Parathyroid adenoma (tissue), 2 donors: ENCODE data around the gene ZNF462.

ENCODE experiments used
- H2AFZ ChIP-seq: fragments of 300-600 bp; sonication (generic); one replicate; pipeline ENCODE4 v1.7.0; 2017; ENCODE audit warnings: antibody characterized with exemption, mild to moderate bottlenecking
- H3K27ac ChIP-seq: fragments of 300-600 bp; sonication (generic); one replicate; pipeline ENCODE4 v1.7.0; 2017
- H3K27me3 ChIP-seq: fragments of 300-600 bp; sonication (generic); one replicate; pipeline ENCODE4 v1.7.0; 2017; ENCODE audit warnings: low read length; ENCODE audit not compliant: control insufficient read depth, insufficient read depth
- H3K36me3 ChIP-seq: fragments of 300-600 bp; sonication (generic); one replicate; pipeline ENCODE4 v1.7.0; 2017; ENCODE audit warnings: low read length; ENCODE audit not compliant: control insufficient read depth, insufficient read depth
- H3K4me1 ChIP-seq: fragments of 300-600 bp; sonication (generic); one replicate; pipeline ENCODE4 v1.7.0; 2017; ENCODE audit warnings: control low read depth
- H3K4me2 ChIP-seq: fragments of 300-600 bp; sonication (generic); one replicate; pipeline ENCODE4 v1.7.0; 2017; ENCODE audit warnings: low read length
- H3K4me3 ChIP-seq: fragments of 300-600 bp; sonication (generic); one replicate; pipeline ENCODE4 v1.7.0; 2017; ENCODE audit warnings: low read depth, low read length
- H3K79me2 ChIP-seq: fragments of 300-600 bp; sonication (generic); one replicate; pipeline ENCODE4 v1.7.0; 2017; ENCODE audit warnings: control low read depth
- H3K9ac ChIP-seq: fragments of 300-600 bp; sonication (generic); one replicate; pipeline ENCODE4 v1.7.0; 2017; ENCODE audit warnings: mild to moderate bottlenecking
- H3K9me3 ChIP-seq: fragments of 300-600 bp; sonication (generic); one replicate; pipeline ENCODE4 v1.7.0; 2017; ENCODE audit warnings: low read length; ENCODE audit not compliant: control insufficient read depth
- TF ChIP-seq, protein P1 (sequence below): fragments of 300-600 bp; sonication (generic); IDR thresholded peaks from one replicate; pipeline ENCODE4 v1.7.0; 2017; ENCODE audit warnings: antibody characterized with exemption, mild to moderate bottlenecking
- donor health status: primary hyperparathyroidism.

ZNF462 gene

DNA sequence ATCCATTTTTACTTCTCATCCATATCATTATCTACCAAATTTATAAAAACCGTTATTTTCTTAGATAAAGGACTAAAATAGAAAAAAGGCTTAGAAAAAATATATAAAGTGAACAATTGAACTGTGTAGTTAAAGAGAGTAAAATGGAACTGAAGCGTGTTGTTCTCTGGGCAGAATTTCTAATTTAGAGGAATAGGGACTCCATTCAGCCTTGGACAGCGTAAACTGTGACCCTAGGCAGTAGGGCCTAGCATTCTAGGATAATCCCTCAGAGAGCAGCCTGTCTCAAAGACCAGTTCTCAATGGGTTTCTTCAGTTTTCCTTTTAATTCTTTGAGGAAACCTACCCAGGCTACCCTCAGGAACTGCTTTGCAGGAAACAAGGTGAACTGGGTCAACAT lies 11.1 kb downstream of the ZNF462 start:
- Histone ChIP-seq H2AFZ (no peak overlapping the region), H3K27ac (no peak overlapping the region), H3K4me1 (peaks cover 30% of the 10 kb centered on the region), H3K9ac (no peak overlapping the region), H3K79me2 (peaks cover 19% of the 10 kb centered on the region), H3K36me3 (no peaks in the 10 kb centered on the region), H3K4me2 (no peak overlapping the region), H3K27me3 (no peaks in the 10 kb centered on the region), H3K4me3 (no peak overlapping the region), H3K9me3 (no peaks in the 10 kb centered on the region)
- TF ChIP-seq, protein P1, sequence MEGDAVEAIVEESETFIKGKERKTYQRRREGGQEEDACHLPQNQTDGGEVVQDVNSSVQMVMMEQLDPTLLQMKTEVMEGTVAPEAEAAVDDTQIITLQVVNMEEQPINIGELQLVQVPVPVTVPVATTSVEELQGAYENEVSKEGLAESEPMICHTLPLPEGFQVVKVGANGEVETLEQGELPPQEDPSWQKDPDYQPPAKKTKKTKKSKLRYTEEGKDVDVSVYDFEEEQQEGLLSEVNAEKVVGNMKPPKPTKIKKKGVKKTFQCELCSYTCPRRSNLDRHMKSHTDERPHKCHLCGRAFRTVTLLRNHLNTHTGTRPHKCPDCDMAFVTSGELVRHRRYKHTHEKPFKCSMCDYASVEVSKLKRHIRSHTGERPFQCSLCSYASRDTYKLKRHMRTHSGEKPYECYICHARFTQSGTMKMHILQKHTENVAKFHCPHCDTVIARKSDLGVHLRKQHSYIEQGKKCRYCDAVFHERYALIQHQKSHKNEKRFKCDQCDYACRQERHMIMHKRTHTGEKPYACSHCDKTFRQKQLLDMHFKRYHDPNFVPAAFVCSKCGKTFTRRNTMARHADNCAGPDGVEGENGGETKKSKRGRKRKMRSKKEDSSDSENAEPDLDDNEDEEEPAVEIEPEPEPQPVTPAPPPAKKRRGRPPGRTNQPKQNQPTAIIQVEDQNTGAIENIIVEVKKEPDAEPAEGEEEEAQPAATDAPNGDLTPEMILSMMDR: no peak

DNA sequence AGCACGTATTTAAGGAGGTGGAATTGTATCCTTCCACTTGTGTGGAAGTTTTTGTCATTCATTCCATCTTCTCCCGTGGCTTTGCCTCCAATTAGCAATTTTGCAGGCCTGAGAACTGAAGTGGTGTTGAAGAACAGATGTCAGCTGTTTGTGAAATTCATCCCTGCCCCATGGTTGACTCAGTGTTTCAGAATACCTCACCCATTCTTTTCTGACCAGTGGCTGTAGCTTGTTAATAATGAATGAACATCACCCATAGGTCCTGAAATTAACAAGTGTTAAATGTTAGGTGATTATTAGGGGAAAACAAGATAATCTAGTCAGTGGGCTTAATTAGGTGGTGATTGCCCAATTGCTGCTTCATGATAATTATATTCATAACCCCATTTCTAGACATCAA lies 11.7 kb downstream of the ZNF462 start:
- Histone ChIP-seq H3K4me2 (no peak overlapping the region), H3K4me3 (no peak overlapping the region), H3K9me3 (no peaks in the 10 kb centered on the region), H3K27me3 (no peaks in the 10 kb centered on the region), H2AFZ (no peak overlapping the region), H3K9ac (no peak overlapping the region), H3K36me3 (no peaks in the 10 kb centered on the region), H3K27ac (no peak overlapping the region), H3K79me2 (peaks cover 19% of the 10 kb centered on the region), H3K4me1 (peaks cover 34% of the 10 kb centered on the region)
- TF ChIP-seq, protein P1: no peak

DNA sequence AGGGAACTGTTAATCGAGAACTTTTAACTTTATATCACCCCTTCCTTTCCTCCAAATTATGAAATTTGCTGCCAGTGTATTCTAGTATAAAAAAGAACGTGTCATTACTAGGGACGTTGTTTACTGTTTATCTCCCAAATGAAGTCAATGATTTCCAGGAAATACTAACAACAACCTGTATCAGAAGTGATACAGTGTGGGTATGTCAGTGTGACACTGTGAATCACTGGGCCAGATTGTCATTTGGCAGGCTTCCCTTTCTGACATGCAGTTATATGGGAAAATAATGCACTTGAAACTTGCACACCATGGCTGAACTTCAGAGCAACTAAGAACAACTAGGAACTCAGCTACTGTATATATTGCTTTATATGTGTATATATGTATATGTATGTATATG lies 12.6 kb downstream of the ZNF462 start:
- Histone ChIP-seq H3K27ac (no peak overlapping the region), H3K4me3 (no peak overlapping the region), H3K9ac (no peak overlapping the region), H3K79me2 (peaks cover 19% of the 10 kb centered on the region), H3K4me2 (no peak overlapping the region), H3K36me3 (no peaks in the 10 kb centered on the region), H2AFZ (no peak overlapping the region), H3K27me3 (no peaks in the 10 kb centered on the region), H3K4me1 (peaks cover 43% of the 10 kb centered on the region), H3K9me3 (no peaks in the 10 kb centered on the region)
- TF ChIP-seq, protein P1: no peak

- Histone ChIP-seq H3K9me3 (no peaks in the 10 kb centered on the region), H3K79me2 (peaks cover 22% of the 10 kb centered on the region), H3K36me3 (no peaks in the 10 kb centered on the region), H3K4me2 (no peak overlapping the region), H3K27ac (peak overlapping the region; percentile 87), H3K4me1 (peaks cover 44% of the 10 kb centered on the region), H3K27me3 (no peaks in the 10 kb centered on the region), H3K4me3 (no peak overlapping the region), H2AFZ (no peak overlapping the region), H3K9ac (no peak overlapping the region)
- TF ChIP-seq, protein P1: no peak
Observed at GRCh38 chr9:106877345-106877744, 14.4 kb downstream of the ZNF462 start.

GRCh38 chr9:106878081-106878837 lies 15.3 kb downstream of the ZNF462 start:
- TF ChIP-seq, protein P1: no peak
- Histone ChIP-seq H2AFZ (peak overlapping the region; percentile 43), H3K9me3 (no peaks in the 10 kb centered on the region), H3K4me3 (peak overlapping the region; percentile 15), H3K4me2 (peak overlapping the region; percentile 54), H3K27me3 (no peaks in the 10 kb centered on the region), H3K79me2 (peaks cover 24% of the 10 kb centered on the region), H3K4me1 (peaks cover 45% of the 10 kb centered on the region), H3K9ac (no peak overlapping the region), H3K27ac (peak overlapping the region; percentile 87), H3K36me3 (no peaks in the 10 kb centered on the region)
